ENCODE results near the gene ENPEP.

- TF ChIP-seq, protein P1, sequence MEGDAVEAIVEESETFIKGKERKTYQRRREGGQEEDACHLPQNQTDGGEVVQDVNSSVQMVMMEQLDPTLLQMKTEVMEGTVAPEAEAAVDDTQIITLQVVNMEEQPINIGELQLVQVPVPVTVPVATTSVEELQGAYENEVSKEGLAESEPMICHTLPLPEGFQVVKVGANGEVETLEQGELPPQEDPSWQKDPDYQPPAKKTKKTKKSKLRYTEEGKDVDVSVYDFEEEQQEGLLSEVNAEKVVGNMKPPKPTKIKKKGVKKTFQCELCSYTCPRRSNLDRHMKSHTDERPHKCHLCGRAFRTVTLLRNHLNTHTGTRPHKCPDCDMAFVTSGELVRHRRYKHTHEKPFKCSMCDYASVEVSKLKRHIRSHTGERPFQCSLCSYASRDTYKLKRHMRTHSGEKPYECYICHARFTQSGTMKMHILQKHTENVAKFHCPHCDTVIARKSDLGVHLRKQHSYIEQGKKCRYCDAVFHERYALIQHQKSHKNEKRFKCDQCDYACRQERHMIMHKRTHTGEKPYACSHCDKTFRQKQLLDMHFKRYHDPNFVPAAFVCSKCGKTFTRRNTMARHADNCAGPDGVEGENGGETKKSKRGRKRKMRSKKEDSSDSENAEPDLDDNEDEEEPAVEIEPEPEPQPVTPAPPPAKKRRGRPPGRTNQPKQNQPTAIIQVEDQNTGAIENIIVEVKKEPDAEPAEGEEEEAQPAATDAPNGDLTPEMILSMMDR (IDR thresholded peaks at IDR 0.05; ENCODE audit: low read depth, low read length, missing input control) = no peak
- TF ChIP-seq, protein P2, sequence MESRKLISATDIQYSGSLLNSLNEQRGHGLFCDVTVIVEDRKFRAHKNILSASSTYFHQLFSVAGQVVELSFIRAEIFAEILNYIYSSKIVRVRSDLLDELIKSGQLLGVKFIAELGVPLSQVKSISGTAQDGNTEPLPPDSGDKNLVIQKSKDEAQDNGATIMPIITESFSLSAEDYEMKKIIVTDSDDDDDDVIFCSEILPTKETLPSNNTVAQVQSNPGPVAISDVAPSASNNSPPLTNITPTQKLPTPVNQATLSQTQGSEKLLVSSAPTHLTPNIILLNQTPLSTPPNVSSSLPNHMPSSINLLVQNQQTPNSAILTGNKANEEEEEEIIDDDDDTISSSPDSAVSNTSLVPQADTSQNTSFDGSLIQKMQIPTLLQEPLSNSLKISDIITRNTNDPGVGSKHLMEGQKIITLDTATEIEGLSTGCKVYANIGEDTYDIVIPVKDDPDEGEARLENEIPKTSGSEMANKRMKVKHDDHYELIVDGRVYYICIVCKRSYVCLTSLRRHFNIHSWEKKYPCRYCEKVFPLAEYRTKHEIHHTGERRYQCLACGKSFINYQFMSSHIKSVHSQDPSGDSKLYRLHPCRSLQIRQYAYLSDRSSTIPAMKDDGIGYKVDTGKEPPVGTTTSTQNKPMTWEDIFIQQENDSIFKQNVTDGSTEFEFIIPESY (IDR thresholded peaks at IDR 0.05) = no peak
- no peak for TF ChIP-seq TAF1 (conservative IDR thresholded peaks at IDR 0.05)
These were observed 27.5 kb downstream of the ENPEP start for GRCh38 chr4:110503270-110504083.
